ENCODE measurements around the gene TFAM.
"Not testable (repeated sequence)": the region's sequence is repeated elsewhere in the genome, so short reads cannot be mapped to it uniquely, and the experiment has no call there.

DNA sequence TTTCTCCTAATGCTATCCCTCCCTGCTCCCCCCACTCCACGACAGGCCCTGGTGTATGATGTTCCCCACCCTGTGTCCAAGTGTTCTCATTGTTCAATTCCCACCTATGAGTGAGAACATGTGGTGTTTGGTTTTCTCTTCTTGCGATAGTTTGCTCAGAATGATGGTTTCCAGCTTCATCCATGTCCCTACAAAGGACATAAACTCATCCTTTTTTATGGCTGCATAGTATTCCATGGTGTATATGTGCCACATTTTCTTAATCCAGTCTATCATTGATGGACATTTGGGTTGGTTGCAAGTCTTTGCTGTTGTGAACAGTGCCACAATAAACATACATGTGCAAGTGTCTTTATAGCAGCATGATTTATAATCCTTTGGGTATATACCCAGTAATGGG is 32.7 kb downstream of the TFAM start:
- TF ChIP-seq, protein P1, sequence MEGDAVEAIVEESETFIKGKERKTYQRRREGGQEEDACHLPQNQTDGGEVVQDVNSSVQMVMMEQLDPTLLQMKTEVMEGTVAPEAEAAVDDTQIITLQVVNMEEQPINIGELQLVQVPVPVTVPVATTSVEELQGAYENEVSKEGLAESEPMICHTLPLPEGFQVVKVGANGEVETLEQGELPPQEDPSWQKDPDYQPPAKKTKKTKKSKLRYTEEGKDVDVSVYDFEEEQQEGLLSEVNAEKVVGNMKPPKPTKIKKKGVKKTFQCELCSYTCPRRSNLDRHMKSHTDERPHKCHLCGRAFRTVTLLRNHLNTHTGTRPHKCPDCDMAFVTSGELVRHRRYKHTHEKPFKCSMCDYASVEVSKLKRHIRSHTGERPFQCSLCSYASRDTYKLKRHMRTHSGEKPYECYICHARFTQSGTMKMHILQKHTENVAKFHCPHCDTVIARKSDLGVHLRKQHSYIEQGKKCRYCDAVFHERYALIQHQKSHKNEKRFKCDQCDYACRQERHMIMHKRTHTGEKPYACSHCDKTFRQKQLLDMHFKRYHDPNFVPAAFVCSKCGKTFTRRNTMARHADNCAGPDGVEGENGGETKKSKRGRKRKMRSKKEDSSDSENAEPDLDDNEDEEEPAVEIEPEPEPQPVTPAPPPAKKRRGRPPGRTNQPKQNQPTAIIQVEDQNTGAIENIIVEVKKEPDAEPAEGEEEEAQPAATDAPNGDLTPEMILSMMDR (IDR thresholded peaks at IDR 0.05; ENCODE audit: insufficient read depth, low read length, poor library complexity, severe bottlenecking) = not testable (repeated sequence)
- TF ChIP-seq EZH2phosphoT487 (conservative IDR thresholded peaks at IDR 0.05; ENCODE audit: low read length) = not testable (repeated sequence)
